ENCODE measurements around the gene CADPS. TPM values are rescaled to one million over a fixed set of nuclear protein-coding genes. Genes with fewer than 3 reads are reported as not detected.

Gene CADPS
- total and polyA plus RNA-seq, 8 donors, result 16.1 to 112 (median 26.0) TPM

GRCh38 chr3:62805580-62806277, 69.5 kb downstream of the CADPS start:
- Histone ChIP-seq H3K36me3 (no peaks in the 10 kb centered on the region), H3K4me1 (no peaks in the 10 kb centered on the region), H3K27me3 (no peaks in the 10 kb centered on the region), H3K4me3 (no peak overlapping the region), H3K9me3 (no peaks in the 10 kb centered on the region), H3K27ac (no peak overlapping the region)
- DNase-seq (no peak), ATAC-seq (no peak), FAIRE-seq (no peak)
- WGBS, 2 donors, result 59 to 69% methylated on average over 2 of the region's 2 CpGs
- intact Hi-C loops (cut with DNase I), result no loop called here
- no peak for TF ChIP-seq CTCF (IDR thresholded peaks at IDR 0.05)

- ATAC-seq (no peak), DNase-seq (no peak), FAIRE-seq (no peak)
- Histone ChIP-seq H3K9me3 (no peaks in the 10 kb centered on the region), H3K27me3 (no peaks in the 10 kb centered on the region), H3K27ac (no peak overlapping the region), H3K4me3 (no peak overlapping the region), H3K4me1 (no peaks in the 10 kb centered on the region), H3K36me3 (no peaks in the 10 kb centered on the region)
- intact Hi-C loops (cut with DNase I), result no loop called here
- TF ChIP-seq CTCF (IDR thresholded peaks at IDR 0.05), result no peak
- 70 to 88% methylated on average over 5 of the region's 5 CpGs for WGBS, 2 donors
Measured at GRCh38 chr3:62805106-62805505, 70.1 kb downstream of the CADPS start.

GRCh38 chr3:62803276-62803675, 71.9 kb downstream of the CADPS start:
- ATAC-seq (no peak), FAIRE-seq (no peak), DNase-seq (no peak)
- intact Hi-C loops (cut with DNase I), result no loop called here
- Histone ChIP-seq H3K4me1 (no peaks in the 10 kb centered on the region), H3K9me3 (no peaks in the 10 kb centered on the region), H3K4me3 (no peak overlapping the region), H3K36me3 (no peaks in the 10 kb centered on the region), H3K27me3 (no peaks in the 10 kb centered on the region), H3K27ac (no peak overlapping the region)
- WGBS, 2 donors, result 40 to 48% methylated on average over 2 of the region's 2 CpGs
- TF ChIP-seq CTCF (IDR thresholded peaks at IDR 0.05), result no peak

- Histone ChIP-seq H3K27ac (no peak overlapping the region), H3K4me3 (no peak overlapping the region), H3K27me3 (no peaks in the 10 kb centered on the region), H3K4me1 (no peaks in the 10 kb centered on the region), H3K36me3 (no peaks in the 10 kb centered on the region), H3K9me3 (no peaks in the 10 kb centered on the region)
- intact Hi-C loops (cut with DNase I), result no loop called here
- TF ChIP-seq CTCF (IDR thresholded peaks at IDR 0.05), result no peak
- FAIRE-seq (no peak), ATAC-seq (no peak), DNase-seq (no peak)
- 21% methylated on average over 3 of the region's 3 CpGs for WGBS, 2 donors
Measured at GRCh38 chr3:62798000-62798399, 77.2 kb downstream of the CADPS start.

GRCh38 chr3:62797132-62797531, 78.1 kb downstream of the CADPS start:
- no peak for DNase-seq
- no peak overlapping the region for H3K4me3 ChIP-seq
- 37 to 66% methylated on average over 3 of the region's 3 CpGs for WGBS, 2 donors
- FAIRE-seq, result no peak
- ATAC-seq, result no peak
- no peaks in the 10 kb centered on the region for H3K36me3 ChIP-seq
- H3K27me3 ChIP-seq, result no peaks in the 10 kb centered on the region
- no peaks in the 10 kb centered on the region for H3K9me3 ChIP-seq
- TF ChIP-seq CTCF (IDR thresholded peaks at IDR 0.05), result no peak
- intact Hi-C loops (cut with DNase I), result no loop called here
- H3K27ac ChIP-seq, result no peak overlapping the region
- no peaks in the 10 kb centered on the region for H3K4me1 ChIP-seq
